Adrenal gland (tissue), 5 donors: ENCODE data around the gene KRT8.

Source experiments
- CTCF ChIP-seq, 6 experiments: fragments of 450-650 bp in 4 of 6; fragments of 200-600 bp in 2 of 6; sonication (generic) in 1 of 6; IDR thresholded peaks; 1 replicate in 5 of 6; 2 replicates in 1 of 6; pipeline versions ENCODE4 v1.5.1 to v1.8.0; 2016 to 2021; ENCODE audit warnings: antibody characterized with exemption in 6 of 6, mild to moderate bottlenecking in 2 of 6, moderate library complexity in 1 of 6
- POLR2A ChIP-seq, 2 donors: fragments of 450-650 bp; IDR thresholded peaks; one replicate each; pipeline ENCODE4 v1.6.1; 2017; ENCODE audit warnings: antibody characterized with exemption in 2 of 2, mild to moderate bottlenecking in 2 of 2, moderate library complexity in 1 of 2
- donor health status: DM: no; HTN: no; CAD: no.

GRCh38 chr12:52909796-52910195 lies 4.9 kb upstream of the KRT8 start:
- TF ChIP-seq CTCF (IDR thresholded peaks at IDR 0.05), result no peak
- TF ChIP-seq POLR2A (IDR thresholded peaks at IDR 0.05), result no peak
